Fibroblast of lung (primary cell): ENCODE data around the gene SPEF1. TPM values are rescaled to one million over a fixed set of nuclear protein-coding genes. Genes with fewer than 3 reads are reported as not detected.

Experiments used
- DNase-seq, 2 donors: peaks; one replicate each; pipeline versions ENCODE4 v3.0.0 to v3.0.0-alpha.2; 2010; ENCODE audit warnings: low read depth in 2 of 2
- H2AFZ ChIP-seq: 2 replicates; pipeline ENCODE4 v1.5.1; 2012; ENCODE audit warnings: low read length, control low read depth, inconsistent platforms
- H3K27ac ChIP-seq: 2 replicates; pipeline ENCODE4 v1.5.1; 2011; ENCODE audit warnings: low read length, control low read depth; ENCODE audit not compliant: insufficient read depth
- H3K27me3 ChIP-seq: 2 replicates; pipeline ENCODE4 v1.5.1; 2011; ENCODE audit warnings: mild to moderate bottlenecking, low read length; ENCODE audit not compliant: control insufficient read depth, insufficient read depth
- H3K36me3 ChIP-seq: 2 replicates; pipeline ENCODE4 v1.5.1; 2011; ENCODE audit warnings: low read length; ENCODE audit not compliant: control insufficient read depth, insufficient read depth
- H3K4me1 ChIP-seq: 2 replicates; pipeline ENCODE4 v1.5.1; 2011; ENCODE audit warnings: low read length; ENCODE audit not compliant: control insufficient read depth, insufficient read depth; ENCODE audit errors: extremely low read depth
- H3K4me2 ChIP-seq: 2 replicates; pipeline ENCODE4 v1.5.1; 2011; ENCODE audit warnings: low read length, control low read depth; ENCODE audit not compliant: insufficient read depth; ENCODE audit errors: extremely low read depth
- H3K4me3 ChIP-seq, 4 experiments: fragments of 200-600 bp in 1 of 4; sonication (generic) in 1 of 4; replicated peaks in 1 of 4; 2 replicates each; pipeline ENCODE4 v1.5.1; 2011 to 2016; ENCODE audit warnings: low read length in 4 of 4, low read depth in 3 of 4, mild to moderate bottlenecking in 3 of 4, control low read depth in 2 of 4, inconsistent platforms in 1 of 4, mixed read lengths in 1 of 4; ENCODE audit not compliant: insufficient read depth in 1 of 4; ENCODE audit errors: control extremely low read depth in 1 of 4
- H3K79me2 ChIP-seq: 2 replicates; pipeline ENCODE4 v1.5.1; 2012; ENCODE audit warnings: mild to moderate bottlenecking, low read length, inconsistent platforms; ENCODE audit not compliant: control insufficient read depth, insufficient read depth
- H3K9ac ChIP-seq: 2 replicates; pipeline ENCODE4 v1.5.1; 2011; ENCODE audit warnings: mild to moderate bottlenecking, low read length, control low read depth; ENCODE audit not compliant: insufficient read depth
- H3K9me3 ChIP-seq: 2 replicates; pipeline ENCODE4 v1.5.1; 2012; ENCODE audit warnings: low read depth, low read length; ENCODE audit not compliant: control insufficient read depth, insufficient read depth
- H4K20me1 ChIP-seq: 2 replicates; pipeline ENCODE4 v1.5.1; 2011; ENCODE audit warnings: low read length; ENCODE audit not compliant: control insufficient read depth, insufficient read depth; ENCODE audit errors: extremely low read depth
- CTCF ChIP-seq, 2 donors: IDR thresholded peaks in 1 of 2; conservative IDR thresholded peaks in 1 of 2; 1 replicate in 1 of 2; 2 replicates in 1 of 2; pipeline ENCODE4 v1.5.1; 2011 to 2012; ENCODE audit warnings: low read length in 2 of 2, control low read depth in 1 of 2, inconsistent platforms in 1 of 2, low read depth in 1 of 2, mild to moderate bottlenecking in 1 of 2
- EZH2 ChIP-seq: IDR thresholded peaks from 2 replicates; pipeline ENCODE4 v1.5.1; 2012; ENCODE audit warnings: low read length, control low read depth, mild to moderate bottlenecking; ENCODE audit errors: missing control alignments
- polyA plus RNA-seq, 2 donors: library from polyadenylated mRNA; depleted of rRNA in 1 of 2; stranded (reverse) in 1 of 2; unstranded in 1 of 2; fragments of >200 nt; gene quantifications; 2 replicates each; pipeline ENCODE4 v1.2.1, GENCODE V29; 2011 to 2012; ENCODE audit warnings: missing spikeins in 1 of 2
- total RNA-seq: library from RNA; depleted of rRNA; stranded (reverse); fragments of >200 nt; gene quantifications from 2 replicates; pipeline ENCODE4 v1.2.1, GENCODE V29; 2014

The SPEF1 gene
- total and polyA plus RNA-seq, 2 donors (not counting 1 experiment from before 2014, with no cell fraction given): 0.07 to 0.17 TPM

GRCh38 chr20:3778976-3779375 is 2.3 kb downstream of the SPEF1 start:
- H3K4me3 ChIP-seq: no peak overlapping the region
- peaks cover 14% of the 10 kb centered on the region for H3K4me1 ChIP-seq
- H2AFZ ChIP-seq: no peak overlapping the region
- H4K20me1 ChIP-seq: no peaks in the 10 kb centered on the region
- H3K4me2 ChIP-seq: no peak overlapping the region
- no peaks in the 10 kb centered on the region for H3K27me3 ChIP-seq
- no peaks in the 10 kb centered on the region for H3K36me3 ChIP-seq
- DNase-seq: no peak
- no peak overlapping the region for H3K9ac ChIP-seq
- no peak for TF ChIP-seq CTCF (conservative IDR thresholded peaks at IDR 0.05 in 1 of 2, IDR thresholded peaks at IDR 0.05 in 1 of 2; ENCODE audit: low read depth in 1 of 2, low read length in 2 of 2)
- TF ChIP-seq EZH2: no peak
- H3K9me3 ChIP-seq: no peaks in the 10 kb centered on the region
- H3K79me2 ChIP-seq: peaks cover 11% of the 10 kb centered on the region
- H3K27ac ChIP-seq: no peak overlapping the region

- peak in 1 of 2 donors; percentile 33 for DNase-seq
- Histone ChIP-seq H3K4me2 (peak overlapping the region; percentile 95), H3K9ac (no peak overlapping the region)
These were observed 3.3 kb downstream of the SPEF1 start for GRCh38 chr20:3777716-3778629.

More at GRCh38 chr20:3777716-3778629, 3.3 kb downstream of the SPEF1 start:
- Histone ChIP-seq H4K20me1 (no peaks in the 10 kb centered on the region), H3K4me3 (peak overlapping the region; percentile 26 to 60 (median 45)), H2AFZ (peak overlapping the region; percentile 90), H3K36me3 (no peaks in the 10 kb centered on the region), H3K27me3 (no peaks in the 10 kb centered on the region), H3K27ac (no peak overlapping the region), H3K9me3 (no peaks in the 10 kb centered on the region), H3K4me1 (peaks cover 6% of the 10 kb centered on the region), H3K79me2 (peaks cover under 1% of the 10 kb centered on the region)
- peak in 1 of 2 donors; percentile 3 for TF ChIP-seq CTCF (conservative IDR thresholded peaks at IDR 0.05 in 1 of 2, IDR thresholded peaks at IDR 0.05 in 1 of 2; ENCODE audit: low read depth in 1 of 2, low read length in 2 of 2)
- peak; percentile 33 for TF ChIP-seq EZH2
